Stimulated activated CD4-positive, alpha-beta T cell treated with anti-CD3 and anti-CD28 coated beads, TNF-alpha, amount 100 ng/mL, for 1 hour (primary cell): ENCODE measurements around the gene THAP4.

Source experiments
- DNase-seq, 3 donors: peaks; one replicate each; pipeline ENCODE4 v3.0.0-alpha.2; 2020; ENCODE audit warnings: low read depth in 3 of 3, low spot score in 1 of 3

THAP4 gene

DNA sequence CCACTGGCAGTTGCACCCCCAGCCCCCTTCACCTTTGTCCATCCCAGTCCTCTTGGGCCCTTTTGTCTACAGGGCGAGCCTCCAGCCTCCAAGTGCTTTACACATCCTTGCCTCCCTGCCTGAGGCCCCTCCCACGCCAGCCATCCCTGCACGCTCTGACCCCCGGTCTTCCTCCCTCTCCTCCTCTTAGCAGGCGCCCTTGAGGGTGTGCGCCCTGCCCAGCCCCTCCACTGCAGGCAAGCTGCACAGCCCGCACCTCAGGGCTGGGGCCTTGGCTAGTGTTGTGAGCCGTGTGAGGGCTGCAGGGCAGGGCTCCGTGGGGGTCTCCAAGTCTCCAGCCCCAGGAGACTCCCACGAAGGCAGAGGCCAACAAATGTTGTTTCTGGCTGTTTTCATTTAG, 71.5 kb downstream of the THAP4 start:
- no peak for DNase-seq

DNA sequence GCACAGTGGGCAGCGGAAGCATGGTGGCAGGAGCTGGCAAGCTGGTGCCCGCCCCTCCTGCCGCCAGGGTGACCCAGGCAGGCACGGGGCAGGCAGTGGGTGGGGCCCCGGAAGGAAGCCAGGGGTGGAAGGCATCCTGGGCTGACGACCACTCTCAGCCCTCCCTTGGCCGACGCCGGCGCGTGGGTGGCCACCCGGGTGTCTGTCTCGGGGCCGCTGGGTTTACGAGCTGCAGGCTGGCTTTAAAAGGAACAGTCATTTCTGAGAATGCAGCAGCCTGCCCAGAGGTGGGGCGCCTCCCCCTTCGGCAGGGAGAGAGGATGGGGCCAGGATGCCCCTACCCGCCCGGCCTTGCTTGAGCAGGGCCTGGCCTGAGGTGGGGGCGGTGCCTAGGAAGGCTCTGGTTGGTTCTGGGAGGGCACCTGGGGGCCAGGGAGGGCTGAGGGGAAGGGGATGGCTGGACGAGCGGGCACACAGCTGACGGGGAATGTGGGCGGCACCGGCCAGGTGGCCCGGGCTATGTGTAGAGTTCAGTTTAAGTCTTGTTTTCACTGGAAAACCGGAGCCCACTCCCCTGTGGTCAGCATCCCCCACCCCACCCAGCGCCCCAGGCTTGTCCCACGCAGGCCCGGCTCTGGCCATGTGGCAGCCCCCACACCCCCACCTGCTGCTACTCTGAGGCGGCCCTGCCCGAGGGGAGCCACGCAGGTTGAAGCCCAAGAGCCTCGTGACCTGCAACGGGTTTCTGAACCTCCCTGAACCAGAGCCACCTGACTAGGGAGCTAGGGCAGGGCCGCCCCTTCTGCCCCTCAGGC, 72.2 kb downstream of the THAP4 start:
- DNase-seq: no peak

DNA sequence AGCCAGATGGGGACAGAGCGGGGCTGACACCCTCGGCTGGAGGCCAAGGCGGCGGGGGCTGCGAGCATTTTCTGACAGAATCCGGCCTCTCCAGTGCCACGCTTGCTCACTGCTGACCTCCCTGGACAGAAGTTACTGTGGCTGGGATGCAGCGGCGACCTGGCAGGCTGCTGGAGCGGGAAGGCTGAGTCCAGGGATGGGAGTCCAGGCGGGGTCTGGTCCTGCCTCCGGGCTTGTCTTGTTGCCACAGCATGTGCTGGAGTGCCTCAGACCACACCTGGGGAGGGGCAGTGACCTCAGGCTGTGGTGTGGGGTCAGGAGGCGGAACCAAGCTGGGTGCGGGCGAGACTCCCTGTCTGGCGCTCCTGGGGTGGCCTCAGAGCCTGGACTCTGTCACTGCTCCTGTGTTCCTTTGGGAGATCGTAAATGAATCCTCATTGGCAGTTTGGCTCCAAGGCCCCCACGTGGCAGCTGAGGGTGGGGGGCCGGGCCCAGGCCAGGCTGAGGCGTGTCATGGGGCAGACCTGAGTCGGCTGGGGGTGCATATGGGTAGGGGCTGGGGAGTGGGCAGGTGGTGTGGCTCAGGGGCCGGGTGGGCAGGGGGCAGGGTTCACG, 72.9 kb downstream of the THAP4 start:
- DNase-seq: no peak

DNA sequence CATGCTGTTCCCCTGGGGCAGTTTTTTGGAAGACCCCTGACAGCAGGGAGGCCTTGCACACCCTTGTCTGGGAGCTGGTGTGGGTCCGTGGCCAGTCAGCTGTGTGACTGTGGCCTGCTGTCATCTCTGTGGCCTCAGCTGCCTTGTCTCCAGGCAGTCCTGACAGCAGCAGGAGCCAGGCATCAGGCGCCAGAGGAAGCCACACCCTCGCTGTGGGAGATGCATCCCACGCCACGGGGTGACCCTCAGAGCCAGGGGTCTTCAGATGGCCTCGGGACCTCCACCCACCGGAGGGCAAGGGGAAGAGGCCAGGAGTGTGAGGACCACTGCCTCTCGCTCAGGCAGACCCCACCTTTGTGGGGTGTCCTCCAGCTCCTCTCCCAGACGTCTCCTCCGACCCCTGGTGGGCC, 73.4 kb downstream of the THAP4 start:
- no peak for DNase-seq

DNA sequence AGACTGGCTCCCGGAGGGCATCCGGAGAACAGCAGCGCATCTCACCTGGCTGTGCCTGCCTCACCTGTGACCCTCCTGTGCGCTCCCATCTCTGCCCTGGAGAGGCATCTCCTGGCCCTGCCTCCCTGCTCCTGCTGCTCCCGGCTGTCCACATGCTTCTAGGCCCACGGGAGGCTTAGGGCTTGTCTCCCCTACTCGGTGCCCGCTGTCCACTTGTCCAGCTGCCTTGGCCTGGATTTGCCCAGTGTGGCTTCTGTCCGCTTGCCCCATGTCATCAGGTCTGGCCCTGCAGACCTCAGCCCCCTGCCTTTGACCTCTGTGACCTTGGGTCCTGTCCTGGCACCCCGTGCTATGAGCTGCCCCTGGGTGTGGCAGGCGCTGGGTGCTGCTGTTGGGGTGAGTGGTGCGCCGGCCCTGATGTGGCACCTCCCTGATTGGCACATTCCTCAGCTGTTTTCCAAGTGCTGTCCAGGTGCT, 73.9 kb downstream of the THAP4 start:
- no peak for DNase-seq

DNA sequence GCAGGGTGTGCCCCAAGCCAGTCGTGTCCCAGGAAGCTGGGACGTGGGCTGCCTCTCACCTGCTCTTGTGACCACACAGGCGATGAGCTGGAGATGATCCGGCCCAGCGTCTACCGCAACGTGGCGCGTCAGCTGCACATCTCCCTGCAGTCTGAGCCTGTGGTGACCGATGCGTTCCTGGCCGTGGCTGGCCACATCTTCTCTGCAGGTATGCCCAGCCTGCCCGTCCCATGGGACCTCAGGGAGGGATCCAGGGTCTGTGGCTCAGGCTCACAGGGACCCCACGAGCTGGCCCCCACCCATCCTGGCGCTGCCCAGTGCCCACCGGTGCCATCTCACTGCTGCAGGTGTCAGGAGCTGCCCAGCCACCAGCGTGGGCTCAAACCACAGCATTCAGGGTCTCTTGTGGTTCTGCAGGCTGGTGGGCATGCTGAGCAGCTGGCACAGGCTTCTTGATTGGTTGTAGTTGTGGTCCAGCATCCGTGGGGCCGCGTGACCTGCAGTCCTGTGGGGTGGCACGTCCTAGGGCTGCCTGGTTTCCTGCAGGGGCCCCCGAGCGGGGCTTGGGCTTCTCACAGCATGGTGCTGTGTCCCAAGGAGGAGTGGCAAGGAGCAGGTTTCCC, 74.6 kb downstream of the THAP4 start:
- DNase-seq: no peak

DNA sequence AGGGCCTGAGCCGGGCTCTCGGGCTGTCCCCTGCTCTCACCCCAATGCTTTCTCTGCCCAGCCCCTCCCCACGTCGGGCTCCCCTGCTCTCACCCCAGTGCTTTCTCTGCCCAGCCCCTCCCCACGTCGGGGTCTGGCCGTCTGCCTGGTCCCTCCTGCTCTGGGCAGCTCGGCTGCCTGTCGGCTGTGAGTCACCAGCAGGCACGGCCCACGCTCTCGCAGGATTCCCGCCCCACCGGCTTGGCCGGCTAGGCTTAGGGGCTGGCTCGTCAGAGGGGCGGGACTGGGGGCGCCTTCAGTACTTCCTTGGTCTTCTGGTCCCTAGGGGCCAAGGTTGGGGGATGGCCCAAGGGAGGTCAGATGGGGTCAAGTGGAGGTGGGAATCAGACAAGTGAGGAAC, 75.1 kb downstream of the THAP4 start:
- no peak for DNase-seq

DNA sequence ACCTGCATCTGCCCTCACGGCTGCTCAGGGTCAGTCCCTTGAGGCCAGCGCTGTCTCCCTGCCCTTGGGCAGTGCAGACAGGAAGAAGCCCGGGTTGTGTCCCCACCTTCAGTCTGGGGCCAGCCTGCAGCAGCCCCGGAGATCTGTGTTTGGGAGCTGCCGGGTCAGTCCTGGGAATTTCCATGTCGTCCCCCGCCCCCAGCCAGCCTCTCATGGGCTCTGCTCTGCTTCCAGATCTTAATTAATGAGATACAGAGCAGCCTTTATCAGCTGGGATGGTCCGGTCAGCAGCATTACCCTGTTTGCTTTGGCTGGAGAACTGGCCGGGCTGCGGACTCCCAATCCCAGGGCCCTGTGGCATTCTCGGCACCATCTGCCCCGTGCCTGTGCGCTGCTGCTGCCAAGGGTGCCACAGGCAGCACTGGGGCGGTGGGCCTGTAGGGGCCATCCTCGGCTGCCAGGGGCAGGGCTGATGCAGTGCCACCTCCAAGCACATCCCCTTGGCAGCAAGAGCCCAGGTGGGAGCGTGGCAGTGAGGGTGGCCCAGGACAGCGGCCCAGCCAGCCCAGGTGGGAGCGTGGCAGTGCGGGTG, 76.0 kb downstream of the THAP4 start:
- no peak for DNase-seq

DNA sequence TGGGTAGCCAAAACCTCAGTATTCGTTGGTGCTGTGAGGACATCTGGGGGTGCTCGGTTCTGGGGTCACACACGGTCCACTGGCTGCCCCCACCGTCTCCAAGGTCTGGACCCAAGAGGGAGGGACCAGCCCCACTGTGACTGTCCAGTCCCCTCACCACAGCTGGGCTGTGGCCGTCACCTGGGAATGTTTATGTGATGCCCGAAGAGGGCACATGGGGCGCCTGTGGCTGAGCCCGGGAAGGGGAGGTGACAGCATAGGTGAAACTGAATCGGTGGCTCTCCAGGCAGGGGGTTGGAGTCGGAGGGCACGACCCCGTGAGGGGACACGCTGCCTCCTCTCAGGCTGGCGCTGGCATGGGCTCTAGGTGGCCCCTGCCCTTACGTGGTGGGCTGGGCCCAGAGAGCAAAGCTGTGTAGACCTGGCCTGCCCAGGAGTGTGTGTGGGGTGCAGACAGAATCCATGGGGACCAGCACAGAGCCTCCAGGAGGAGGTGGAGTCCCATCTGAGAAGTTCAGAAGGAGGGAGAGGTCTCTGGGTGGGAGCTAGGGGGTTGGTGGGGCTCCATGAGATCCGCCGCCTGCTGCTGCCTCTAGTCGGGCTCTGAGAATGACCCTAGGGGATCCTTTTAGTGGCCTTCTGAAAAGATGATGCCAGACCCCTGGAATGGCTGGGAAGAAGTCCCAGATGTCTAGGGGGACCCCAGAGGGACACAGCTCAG, 76.6 kb downstream of the THAP4 start:
- no peak for DNase-seq

DNA sequence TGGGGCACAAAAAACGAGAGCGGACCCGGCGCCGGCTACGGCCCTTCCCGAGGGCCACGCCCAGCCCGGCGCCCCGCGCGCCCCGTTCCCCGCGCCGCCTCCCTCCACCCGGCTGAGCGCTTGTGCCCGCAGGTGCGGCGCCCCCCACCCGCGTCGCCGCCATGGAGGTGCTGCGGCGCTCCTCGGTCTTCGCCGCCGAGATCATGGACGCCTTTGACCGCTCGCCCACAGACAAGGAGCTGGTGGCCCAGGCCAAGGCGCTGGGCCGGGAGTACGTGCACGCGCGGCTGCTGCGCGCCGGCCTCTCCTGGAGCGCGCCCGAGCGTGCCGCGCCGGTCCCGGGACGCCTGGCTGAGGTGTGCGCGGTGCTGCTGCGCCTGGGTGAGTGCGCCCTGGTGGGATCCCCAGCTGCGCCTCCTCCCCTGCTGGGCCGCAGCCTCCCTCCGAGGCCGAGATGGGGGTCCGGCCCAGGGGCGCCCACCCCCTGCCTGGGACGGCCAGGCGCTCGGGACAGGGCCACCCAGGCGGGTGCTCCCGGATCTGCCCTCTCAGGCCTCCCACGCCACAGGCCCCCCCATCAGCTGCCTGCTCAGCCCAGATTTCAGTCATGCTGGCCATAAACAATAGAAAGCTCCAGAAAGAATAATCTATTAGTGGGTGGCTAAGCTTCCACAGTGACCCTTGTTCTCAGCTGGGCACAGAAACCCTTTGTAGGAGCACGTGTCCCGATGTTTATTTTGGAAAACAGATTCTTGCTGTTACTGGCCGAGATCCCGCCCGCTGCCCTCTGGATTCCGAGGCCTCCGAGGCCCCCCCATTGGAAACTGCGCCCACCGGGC, 77.4 kb downstream of the THAP4 start:
- DNase-seq: no peak

DNA sequence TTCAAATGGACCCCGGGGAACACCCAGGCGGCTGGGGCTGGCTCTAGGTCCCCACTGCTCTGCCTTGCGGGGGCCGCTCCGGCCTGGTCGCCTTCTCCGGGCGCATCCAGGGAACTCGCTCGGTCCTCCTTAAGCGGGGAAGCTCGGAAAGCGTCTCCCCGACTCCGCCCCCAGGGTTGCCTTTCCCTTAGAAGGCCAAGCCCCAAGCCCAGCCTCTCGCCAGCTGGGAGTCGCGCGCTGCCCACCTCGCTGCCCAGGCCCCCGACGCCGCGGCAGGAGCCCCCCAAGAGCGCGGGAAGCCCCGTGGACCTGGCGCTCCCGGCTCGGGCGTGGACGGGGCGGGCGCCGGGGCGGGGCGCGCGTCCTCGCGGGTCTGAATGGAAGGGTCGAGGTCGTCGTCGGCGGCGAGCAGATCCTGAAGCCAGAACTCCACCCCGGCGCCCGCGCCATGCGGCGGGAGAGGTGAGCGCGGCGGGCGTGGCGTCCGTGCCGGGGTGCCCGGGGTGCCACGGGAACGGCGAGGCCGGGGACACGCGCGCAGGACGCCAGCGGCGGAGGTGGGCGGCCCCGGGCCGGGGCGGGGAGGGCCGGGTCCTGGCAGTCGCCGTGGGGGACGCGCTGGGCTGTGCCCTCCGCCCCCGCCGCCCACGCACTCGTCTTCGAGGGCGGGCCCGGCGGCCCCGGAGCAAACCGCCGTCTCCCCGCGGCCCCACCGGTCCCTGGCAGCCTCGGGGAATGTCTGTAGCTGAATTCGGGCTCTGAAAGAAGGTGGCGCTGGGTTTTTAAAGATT, 78.2 kb downstream of the THAP4 start, which contains the start of gene BOK:
Gene BOK (plus strand): TSS at position 214 of the 791 bp plus-strand sequence. CDS start 739 bp downstream, outside the sequence.
- peak in 1 of 3 donors; percentile 6 for DNase-seq

DNA sequence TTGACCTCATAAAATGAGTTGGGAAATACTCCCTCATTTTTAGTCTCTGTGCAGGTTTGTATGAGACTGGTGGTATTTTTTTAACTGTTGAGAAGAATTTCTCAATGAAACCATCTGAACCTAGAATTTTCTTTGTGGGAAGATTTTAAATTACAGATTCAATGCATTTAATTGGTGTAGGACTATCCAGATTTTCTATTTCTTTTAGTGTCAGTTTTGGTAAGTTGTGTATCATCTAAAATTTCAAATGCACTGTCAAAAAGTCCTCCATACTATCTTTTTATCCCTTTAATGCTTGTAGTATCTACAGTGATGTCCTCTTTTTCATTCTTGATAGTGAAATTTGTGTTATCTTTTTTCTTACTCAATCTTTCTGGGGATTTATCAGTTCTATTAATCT, 80.2 kb downstream of the THAP4 start:
- no peak for DNase-seq

DNA sequence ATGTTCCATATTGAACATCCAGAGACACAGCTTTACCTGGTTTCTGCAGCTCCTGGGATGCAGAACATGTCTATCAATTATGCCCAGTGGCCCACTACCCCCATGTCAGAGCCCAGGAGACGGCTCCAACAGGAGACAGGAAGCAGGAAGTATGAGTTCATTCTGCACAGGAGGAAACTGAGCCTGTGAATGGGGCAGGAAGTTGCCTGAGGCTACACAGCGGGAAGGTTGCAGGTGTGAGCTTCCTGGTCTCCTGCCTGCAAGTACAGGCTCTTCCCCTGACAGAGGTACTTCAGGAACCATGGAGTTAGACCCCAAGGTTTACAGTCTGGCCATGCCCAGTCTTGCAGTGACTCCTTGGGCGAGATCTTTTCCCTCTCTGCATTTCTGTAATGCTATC, 81.2 kb downstream of the THAP4 start:
- no peak for DNase-seq

DNA sequence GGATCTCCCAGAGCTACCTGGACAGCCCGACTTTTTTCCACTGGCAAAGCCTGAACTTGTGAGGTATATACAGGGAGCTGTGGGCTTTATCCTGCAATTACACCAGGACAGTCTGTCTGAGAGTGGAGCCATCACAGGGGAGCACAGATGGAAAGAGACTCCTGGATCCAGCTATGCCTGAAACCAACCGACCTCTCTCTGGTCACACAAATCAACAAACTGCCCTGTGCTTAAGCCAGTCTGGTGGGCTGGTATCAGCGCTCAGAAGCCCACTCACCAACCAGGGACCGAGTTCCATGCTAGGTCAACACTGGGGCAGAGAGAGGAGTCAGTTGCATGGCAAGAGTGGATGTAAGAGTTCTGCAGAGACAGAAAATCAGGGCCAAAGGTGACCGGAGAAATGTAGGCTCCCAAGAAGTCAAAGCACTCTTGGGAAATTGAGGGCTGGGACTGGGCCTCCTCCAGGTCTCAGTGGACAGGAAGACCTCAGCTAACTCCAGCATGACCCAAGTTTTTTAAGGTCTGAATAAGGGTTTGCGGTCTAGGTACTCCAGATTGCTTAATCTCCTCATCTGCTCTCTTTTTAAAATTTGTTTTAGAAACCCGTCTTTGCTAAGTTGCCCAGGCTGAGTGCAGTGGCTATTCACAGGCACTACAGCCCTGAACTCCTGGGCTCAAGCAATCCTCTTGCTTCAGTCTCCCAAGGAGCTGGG, 82.2 kb downstream of the THAP4 start:
- no peak for DNase-seq

DNA sequence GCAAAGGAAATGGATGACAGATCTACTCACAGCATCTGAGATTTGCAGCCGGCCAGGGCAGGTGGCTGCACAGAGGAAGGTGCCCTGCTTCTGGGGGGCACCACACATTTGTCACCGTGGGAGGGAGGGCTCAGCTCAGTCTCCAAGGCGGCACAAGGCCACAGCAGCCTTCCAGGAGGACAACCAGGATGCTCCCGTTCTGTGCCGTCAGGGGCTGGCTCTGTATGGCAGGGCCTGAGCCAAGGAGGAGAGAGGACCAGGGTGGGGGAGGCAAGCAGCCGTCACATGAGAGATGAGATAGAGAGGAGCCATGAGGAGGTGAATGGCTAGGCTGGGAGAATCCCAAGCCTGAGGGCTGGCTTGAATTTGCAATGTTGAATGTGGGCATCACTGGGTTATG, 83.0 kb downstream of the THAP4 start:
- DNase-seq: no peak

DNA sequence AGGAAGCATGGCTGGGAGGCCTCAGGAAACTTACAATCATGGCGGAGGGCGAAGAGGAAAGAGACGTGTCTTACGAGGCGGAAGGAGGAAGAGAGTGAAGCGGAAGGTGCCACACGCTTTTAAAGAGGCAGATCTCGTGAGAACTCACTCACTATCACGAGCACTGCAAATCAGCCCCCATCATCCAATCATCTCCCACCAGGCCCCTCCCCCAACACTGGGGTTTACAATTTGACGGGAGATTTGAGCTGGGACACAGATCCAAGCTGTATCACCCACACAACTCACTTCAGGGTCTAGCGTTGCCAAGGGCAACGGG, 83.5 kb downstream of the THAP4 start:
- no peak for DNase-seq

DNA sequence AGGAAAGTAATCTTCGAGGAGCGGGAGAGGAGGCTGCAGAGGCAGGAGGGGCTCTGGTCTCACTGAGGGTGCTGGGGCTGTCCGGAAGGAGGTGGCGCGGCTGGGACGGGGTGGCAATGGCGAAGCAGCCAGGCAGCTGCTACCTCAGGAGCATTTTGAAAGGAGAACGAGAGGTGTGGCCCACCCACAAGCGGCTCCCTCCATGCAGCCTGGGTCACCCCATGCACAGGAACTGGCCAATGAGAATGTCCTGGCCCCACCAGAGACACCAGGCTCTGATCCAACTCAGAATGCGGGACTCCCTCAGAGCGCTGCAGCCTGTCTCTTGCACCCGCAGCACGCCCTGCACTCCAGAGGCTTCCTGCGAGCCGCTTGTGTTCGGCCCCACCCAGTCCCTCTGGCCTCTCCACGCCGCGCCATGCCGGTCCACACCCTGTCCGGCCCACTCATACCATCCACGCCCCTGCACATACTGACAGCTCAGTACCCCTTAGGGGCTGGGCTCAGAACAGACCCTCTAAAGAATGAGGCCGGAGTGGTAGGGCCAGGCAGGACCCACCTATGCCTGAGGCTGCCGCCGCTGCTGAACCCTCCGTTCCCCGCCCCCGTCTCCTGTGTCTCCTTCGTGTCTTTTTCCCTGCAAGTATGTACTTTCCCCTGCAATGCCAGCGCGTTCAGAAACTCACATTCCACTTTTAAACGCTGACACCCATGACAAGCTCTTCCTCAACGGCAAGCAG, 84.8 kb downstream of the THAP4 start:
- no peak for DNase-seq

DNA sequence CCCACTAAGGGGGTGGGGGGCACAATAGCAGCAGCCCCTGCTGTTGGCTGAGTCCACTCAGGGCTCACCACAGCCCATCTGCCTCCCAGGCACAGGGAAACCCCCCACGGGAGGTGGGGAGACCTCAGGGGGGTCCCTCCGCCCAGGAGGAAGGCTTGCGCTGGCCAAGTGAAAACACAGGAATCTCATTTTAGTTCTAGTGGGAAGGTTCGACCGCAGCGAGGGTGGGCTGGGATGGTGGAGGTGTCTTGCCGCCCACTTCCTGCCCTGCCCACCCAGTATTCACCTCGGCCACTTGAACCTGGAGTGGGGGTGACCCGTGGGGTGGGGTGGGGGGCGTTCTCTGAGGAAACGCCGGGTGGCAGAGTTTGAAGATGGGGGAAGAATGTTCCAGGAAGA, 85.4 kb downstream of the THAP4 start:
- no peak for DNase-seq
